HG03571 (cell line): ENCODE data around the gene MYO1E.
"Not testable (repeated sequence)": the region's sequence is repeated elsewhere in the genome, so short reads cannot be mapped to it uniquely, and the experiment has no call there.

ENCODE experiments used
- ATAC-seq: cut with Tn5 transposase; IDR thresholded peaks from one replicate; pipeline ENCODE4 v1.9.1; 2021; ENCODE audit not compliant: unreplicated experiment

The MYO1E gene

DNA sequence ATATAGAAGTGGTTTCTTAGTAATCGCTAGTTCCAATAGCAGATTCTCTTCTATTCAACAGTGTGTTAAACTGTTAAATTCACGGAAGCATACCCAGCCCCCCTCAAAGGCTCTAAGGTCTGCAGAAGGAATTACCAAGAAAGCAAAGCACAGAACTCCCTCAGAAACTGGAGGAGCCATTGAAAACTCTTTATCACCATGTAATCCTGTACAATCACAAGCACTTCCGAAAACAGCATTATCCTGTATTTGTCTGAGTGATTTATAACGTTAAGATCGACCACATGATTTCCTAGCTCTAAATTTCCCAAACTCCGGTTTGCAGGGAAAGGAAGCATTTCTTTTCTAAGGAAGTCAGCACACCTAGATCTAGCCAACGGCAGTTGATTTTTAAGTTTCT is 20.0 kb downstream of the MYO1E start:
- no peak for ATAC-seq

DNA sequence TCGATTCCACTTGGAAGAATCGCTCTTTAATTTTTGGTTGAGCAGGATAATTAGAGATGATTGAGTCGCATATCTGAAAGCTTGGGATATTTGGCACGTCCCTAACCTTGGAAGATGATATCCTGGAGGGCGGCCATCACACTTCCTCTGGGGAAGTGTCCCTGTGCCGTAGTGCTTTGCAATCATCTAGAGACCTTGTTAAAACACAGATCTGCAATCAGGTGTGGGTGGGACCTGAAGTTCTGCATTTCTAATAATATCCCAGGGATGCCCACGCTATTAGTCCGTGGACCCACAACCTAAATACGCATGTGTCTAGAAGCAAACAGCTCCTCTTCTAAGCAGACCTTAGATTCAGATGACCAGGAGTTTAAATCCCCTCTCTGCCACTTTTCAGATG is 20.5 kb downstream of the MYO1E start:
- no peak for ATAC-seq

DNA sequence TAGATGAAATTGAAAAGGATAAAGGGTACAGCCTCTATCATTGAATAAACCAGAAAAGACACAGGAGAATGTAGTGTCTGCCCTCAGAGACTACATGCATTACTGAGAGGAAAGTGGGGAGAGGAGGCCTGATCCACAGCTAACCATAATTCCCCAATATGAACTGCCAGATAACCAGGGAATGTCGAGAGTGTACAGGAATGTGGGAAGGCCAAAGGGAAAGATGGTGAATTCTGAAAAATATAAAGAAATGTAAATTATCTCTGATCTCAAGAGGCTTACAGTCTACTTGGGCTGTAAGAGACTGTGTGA is 22.3 kb downstream of the MYO1E start:
- ATAC-seq = no peak

DNA sequence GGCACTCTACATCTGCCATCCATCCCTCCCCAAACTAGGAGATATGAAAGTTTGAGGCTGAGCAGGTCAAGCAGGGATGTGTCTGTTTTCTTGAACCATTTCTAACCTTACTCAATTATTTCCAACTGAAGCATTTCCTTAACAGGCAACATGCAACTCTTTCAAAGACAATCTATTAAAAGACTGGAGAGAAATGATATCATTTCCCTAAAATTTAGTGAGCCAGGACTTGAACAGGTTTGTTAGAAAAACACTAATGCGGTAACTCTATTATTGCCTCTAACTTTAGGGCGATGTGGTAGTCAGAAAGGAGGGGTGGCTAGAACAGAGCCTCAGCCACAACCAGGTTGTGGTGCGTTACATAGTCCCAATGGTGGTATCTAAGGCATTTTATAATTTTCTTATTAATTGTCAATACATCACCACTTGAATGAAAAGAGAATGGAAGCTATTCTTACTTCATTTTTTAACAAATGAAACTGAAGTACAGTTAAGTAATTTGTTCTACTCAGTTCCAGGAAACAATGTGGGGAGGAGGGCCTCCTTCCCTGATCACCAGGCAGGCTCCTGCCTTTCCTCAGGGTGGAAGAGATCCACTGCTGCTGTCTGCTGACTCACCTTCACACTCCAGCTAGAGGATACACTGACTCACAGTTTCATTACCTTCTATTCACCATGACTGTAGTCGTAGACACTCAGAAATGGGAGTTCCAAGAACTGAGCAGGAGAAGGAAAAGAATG is 22.8 kb downstream of the MYO1E start:
- ATAC-seq = no peak

DNA sequence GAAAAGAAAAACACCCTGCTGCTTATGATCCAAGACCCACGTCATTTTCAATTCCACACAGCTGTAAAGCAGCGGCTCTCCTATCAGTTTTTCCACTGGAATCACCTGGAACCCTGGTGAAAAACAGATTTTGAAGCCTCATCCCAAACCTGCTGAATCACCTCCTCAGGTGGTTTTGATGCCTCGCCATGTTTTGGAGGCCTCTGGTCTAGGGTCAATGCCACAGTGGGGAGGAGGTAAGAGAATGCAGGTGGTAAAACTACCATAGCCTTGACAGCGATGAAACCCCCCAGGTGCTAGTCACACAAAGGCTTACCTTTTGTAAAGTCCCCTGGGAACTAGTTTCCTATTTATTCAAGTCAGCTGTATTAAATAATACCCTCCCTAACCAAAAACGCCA is 24.8 kb downstream of the MYO1E start:
- ATAC-seq = no peak

DNA sequence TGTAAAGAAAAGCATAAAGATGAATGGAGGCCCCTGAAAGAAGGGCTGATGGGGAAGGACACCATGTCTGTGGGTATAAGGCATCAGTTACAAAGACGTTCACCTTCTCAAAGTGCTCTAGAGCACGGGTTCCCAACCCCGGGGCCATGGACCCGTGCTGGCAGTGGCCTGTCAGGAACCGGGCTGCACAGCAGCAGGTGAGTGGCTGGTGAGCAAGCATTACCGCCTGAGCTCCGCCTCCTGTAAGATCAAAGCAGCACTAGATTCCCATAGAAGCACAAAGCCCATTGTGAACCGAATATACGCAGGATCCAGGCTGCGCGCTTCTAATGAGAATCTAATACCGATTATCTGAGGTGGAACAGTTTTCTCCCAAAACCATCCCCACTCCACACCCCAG is 25.7 kb downstream of the MYO1E start:
- ATAC-seq = no peak

DNA sequence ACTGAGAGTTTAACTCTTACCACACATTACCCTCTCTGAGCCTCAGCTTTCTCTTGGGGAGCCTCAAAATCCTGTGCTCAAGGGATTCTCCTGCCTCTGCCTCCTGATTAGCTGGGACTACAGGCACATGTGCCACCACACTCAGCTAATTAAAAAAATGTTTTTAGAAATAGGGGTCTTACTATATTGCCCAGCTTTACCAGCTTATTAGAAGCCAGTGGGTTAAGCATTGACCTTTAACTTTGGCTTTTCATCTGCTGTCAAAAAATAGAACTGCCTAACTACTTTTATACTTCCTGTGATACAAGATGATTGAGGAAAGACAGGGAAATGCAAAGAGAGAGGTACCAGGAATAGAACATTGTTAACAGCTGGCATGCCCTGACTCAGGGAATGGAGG is 27.3 kb downstream of the MYO1E start:
- no peak for ATAC-seq

DNA sequence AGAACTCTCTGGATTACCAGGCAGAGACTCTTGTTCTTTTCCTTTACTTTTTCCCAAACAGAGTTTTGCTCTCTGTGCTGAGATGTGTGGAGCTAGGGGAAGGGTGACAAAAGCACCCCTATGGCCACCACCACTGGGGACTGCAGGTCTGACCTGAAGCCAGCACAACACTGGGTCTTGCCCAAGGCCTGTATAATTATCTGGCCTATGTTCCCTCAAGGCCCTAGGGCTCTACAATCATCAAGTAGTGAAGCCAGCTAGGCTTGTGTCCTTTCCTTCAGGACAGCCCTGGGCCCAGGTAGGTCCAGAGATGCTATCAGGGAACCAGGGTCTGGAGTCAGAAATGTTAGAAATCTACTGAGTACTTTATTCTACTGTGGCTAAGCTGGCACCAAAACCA is 28.4 kb downstream of the MYO1E start:
- ATAC-seq = no peak

DNA sequence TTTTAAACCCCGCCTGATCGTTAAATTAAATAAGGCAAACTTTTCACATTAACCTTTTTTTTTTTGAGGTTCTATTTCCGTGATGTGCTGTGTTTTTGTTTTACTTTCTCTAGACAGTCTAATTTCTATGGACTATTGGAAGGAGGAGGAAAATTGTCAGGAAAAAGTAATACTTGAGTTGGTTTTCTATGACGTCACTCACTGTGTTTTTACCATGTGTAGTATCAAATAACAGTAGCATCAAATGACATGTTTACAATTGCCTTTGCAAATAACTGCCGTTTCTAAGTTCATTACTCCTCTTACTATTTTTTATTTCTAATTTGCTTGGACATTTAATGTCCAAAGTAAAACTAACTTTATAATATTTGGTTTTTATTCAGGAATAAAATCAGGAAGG is 32.3 kb downstream of the MYO1E start:
- ATAC-seq = no peak

DNA sequence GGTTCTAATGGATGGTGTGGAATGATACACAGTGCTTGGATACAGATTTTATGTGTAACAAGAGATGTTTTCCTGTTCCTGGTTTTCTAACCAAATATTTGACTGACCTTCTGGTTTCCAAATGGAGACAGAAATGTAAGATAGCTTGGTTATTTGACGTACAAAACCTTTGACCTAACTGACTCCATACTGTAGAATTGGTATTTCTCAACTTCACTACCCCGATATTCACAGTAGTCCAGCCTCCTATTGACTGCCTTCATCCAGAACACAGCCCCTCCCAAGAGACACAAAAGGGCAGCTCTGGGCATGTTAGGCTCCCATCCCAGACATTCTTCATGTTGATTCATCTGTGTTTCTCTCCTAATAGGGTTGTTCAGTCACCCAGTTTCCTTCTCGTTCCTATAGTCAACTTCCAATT is 33.4 kb downstream of the MYO1E start:
- no peak for ATAC-seq

DNA sequence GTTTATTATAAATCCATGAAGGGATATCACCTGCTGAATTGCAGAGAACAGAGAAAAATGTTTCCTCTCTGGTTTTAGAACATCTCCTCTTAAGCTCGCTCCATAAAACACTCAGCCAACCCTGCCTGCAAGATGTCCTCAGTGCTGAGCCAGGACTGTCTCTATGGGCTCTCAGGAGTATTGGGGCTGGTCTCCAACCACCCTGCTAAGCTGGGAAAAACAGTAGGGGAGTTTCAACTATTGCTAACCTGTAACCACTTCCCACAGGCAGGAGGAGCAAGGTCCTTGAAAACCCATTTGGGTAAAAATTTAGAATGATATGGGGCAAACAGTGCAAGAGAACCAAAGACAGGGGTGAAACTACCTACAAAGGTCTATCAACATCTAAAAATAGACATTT is 34.3 kb downstream of the MYO1E start:
- no peak for ATAC-seq

DNA sequence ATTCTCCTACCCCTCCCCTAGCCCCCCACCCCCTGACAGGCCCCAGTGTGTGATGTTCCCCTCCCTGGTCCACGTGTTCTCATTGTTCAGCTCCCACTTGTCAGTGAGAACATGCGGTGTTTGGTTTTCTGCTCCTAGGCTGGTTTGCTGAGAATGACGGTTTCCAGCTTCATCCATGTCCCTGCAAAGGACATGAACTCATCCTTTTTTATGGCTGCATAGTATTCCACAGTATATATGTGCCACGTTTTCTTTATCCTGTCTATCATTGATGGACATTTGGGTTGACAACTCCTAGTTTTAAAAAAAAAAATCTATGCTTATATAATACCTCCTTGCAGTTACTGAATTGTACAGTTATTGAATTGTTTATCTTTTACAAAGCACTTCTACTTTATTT is 35.9 kb downstream of the MYO1E start:
- not testable (repeated sequence) for ATAC-seq

DNA sequence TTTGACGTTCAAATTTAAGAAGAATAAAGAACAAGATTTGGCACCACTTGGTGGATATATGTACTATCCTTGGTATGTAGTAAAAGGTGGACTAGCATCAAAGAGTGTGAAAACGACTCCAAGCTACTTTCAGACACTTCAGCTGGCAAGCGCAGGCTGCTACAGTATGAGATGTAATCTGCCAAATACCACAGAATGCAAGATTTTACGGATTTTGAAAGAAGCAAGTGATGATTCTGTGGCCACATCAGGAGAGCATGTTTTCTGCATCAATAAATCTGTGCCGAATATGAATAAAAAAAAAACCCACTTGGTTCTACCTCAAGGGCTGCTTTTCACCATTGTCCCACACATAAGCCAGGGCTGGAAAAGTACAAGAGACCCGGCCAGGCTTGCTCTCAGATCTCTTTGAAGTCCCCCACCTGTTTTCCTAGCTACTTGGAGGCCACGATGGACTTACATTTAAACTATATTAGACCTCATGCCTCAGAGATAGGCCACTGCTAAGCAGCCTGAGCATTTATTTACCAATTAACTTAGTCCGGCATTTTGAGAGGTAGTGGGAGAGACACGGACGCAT is 37.4 kb downstream of the MYO1E start:
- no peak for ATAC-seq

DNA sequence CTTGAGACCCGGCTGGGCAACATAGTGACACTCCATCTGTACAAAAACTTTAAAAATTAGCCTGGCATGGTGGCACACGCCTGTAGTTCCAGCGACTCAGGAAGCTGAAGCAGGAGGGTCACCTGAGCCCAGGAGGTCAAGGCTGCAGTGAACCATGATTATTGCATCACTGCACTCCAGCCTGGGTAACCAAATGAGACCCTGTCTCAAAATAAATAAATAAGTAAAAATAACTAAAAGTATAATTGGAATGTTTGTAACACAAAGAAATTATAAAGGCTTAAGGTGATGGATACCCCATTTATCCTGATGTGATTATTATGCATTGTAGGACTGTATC is 38.6 kb downstream of the MYO1E start:
- ATAC-seq = no peak

DNA sequence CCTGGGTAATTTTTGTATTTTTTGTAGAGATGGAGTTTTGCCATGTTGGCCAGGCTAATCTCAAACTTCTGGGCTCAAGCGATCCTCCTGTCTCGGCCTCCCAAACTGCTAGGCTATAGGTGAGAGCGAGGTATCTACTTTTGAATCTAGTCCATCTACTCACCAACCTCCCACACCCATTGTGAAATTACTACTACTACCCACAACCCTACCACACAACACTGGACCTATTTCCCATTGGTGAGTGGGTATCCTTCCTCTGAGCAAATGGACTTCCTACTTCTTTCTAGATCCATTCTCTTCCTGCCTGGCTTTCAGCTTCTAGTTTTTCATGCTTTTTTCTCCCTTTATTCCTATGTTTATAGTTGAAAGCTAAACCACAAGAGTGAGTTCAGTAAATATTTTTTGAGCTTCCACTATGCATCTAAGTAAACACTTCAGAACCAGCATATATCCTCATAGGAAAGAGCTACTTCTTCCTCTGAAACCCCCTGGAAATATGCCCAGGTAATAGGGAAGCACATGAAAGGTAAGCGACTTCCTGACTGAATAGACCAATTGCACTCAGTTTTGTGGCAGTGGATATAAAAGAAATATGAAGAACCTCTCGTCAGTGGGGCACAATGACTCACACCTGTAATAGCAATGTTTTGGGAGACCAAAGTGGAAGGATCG is 39.1 kb downstream of the MYO1E start:
- ATAC-seq = no peak

DNA sequence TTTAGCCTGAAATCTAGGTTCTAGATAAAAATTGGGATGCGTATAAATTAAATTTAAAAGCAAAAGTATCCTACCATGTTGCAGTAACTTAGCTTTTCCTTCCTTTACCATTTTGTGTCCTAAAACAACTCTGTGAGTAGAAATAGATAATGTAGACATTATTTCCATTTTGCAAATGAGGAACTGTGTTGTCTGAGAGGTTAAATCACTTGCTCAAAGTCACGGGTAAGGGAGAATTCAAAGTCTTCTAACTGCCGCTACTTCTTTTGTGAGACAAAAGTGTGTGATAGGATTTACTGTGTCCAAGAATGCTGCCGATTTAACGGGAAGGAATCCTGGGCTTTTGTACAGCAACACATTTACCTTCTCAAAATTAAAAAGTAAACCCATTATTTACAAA is 40.7 kb downstream of the MYO1E start:
- no peak for ATAC-seq

DNA sequence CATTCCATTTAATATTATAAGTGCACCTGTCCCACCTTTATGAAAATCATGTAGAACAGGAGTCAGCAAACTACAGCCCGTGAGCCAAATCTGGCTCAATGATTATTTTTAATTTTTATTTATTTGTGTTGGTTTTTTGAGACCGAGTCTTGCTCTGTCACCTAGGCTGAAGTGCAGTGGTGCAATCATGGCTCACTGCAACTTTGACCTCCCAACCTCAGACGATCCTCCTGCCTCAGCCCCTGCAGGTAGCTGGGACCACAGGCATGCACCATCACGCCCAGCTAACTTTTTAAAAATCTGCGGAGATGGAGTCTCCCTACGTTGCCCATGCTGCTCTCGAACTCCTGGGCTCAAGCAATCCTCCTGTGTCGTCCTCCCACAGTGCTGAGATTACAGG is 42.0 kb downstream of the MYO1E start:
- ATAC-seq = no peak

DNA sequence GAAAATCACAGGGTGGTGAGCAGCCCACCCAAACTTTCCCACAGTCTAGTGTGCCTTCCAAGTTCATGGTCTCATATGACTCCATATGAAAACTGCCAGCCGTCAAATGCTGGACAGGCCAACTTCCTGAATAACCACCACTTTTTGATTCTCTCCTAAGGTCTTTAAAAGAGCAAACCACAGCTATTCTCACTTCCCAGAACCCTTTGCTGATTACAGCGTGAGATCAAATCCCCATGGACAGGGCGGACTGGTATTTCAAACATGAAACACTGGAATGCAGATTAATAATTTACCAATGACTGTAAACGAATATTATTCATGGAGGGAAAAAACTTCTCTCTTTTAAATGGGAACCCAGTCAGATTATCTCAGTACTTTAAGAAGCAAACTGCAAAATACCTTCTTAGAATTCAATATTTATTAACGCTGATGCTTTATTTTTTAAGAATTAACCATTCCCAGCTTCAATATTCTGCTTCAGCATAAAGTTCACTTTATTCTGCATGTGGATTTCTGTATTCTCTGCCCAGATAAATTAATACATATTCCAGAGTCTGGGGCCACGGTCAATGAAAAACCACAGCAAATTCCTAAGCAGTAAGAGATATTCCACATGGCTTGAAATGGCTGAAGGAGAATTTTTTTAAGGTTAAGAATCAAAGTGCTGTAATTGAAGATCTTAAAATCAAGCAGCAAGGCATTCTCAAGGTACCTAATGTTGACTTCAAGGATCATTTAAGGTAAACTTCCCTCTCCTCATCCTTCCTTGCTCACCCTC is 42.9 kb downstream of the MYO1E start:
- no peak for ATAC-seq

DNA sequence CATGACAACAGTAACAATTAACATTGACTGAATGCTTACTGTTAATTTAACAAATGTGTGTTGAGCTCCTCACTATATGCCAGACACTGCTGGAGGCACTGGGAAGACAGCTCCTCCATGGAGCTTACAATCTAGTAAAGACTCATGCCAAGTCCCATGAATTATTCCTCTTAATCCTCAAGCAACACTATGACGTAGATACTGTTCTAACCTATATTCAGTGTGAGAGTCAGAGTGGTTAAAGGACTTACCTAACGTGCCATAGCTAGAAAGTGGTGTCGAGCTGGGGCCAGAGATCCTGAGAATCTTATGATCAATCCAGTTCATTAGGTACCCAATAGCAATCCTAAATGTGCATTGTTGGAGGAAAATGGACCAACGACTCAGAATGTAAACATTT is 43.6 kb downstream of the MYO1E start:
- no peak for ATAC-seq

DNA sequence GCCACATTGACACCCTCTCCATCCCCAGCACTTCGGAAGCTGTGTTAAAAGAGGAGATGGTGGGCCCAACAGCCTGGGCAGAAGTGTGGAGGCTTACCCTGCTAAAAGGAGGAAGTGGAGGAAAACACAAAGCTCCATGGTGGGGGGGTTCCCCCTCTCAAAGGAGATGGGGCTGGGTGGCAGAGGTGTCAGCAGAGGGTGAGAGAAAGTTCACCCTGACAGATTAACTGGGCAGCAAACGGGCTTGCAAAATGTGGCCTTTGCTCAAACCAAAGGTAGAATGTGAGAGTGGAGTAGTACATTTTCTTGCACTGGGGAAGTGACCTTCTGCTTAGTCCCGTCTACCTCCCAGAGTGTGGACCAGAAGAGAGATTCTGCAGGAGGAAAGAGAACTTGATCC is 44.7 kb downstream of the MYO1E start:
- no peak for ATAC-seq

DNA sequence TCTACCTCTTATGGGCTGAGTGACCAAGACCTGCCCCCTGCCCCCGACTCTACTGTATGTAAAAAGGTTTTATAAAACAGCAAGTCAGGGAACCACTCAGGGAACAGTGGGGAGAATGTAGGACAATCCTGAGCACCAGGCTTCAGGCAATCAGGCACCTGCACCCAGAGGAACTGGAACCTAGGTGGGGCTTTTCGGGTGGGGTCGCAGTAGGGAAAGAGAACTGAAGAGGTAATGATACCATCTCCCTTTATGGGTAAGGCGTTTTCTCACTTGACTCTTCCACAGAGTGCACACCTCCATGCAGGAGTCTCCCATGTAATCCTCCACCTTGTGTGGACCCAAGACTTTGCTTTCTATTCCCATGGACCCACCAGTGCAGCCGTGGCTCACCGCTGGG is 45.8 kb downstream of the MYO1E start:
- ATAC-seq = no peak
